ENCODE data around the gene NDUFAF8. TPM values are rescaled to one million over a fixed set of nuclear protein-coding genes. Genes with fewer than 3 reads are reported as not detected.

Gene NDUFAF8
- total RNA-seq, 1 donor from 2014 or later: 38.9 TPM

GRCh38 chr17:81242421-81243332, 3.6 kb downstream of the NDUFAF8 start:
- Mint-ChIP-seq H3K27me3 (ENCODE audit: unreplicated experiment) (no peaks in the 10 kb centered on the region), H3K4me1 (ENCODE audit: unreplicated experiment) (peaks cover 19% of the 10 kb centered on the region), H3K27ac (ENCODE audit: unreplicated experiment) (no peak overlapping the region), H3K36me3 (ENCODE audit: unreplicated experiment) (peaks cover 3% of the 10 kb centered on the region), H3K9me3 (ENCODE audit: unreplicated experiment) (no peaks in the 10 kb centered on the region), H3K4me3 (ENCODE audit: unreplicated experiment) (no peak overlapping the region)
- no peak for DNase-seq (ENCODE audit: extremely low spot score, unreplicated experiment)
- TF ChIP-seq, protein P1, sequence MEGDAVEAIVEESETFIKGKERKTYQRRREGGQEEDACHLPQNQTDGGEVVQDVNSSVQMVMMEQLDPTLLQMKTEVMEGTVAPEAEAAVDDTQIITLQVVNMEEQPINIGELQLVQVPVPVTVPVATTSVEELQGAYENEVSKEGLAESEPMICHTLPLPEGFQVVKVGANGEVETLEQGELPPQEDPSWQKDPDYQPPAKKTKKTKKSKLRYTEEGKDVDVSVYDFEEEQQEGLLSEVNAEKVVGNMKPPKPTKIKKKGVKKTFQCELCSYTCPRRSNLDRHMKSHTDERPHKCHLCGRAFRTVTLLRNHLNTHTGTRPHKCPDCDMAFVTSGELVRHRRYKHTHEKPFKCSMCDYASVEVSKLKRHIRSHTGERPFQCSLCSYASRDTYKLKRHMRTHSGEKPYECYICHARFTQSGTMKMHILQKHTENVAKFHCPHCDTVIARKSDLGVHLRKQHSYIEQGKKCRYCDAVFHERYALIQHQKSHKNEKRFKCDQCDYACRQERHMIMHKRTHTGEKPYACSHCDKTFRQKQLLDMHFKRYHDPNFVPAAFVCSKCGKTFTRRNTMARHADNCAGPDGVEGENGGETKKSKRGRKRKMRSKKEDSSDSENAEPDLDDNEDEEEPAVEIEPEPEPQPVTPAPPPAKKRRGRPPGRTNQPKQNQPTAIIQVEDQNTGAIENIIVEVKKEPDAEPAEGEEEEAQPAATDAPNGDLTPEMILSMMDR (IDR thresholded peaks at IDR 0.05): no peak

- TF ChIP-seq, protein P1 (IDR thresholded peaks at IDR 0.05): no peak
- H3K4me1 Mint-ChIP-seq (ENCODE audit: unreplicated experiment): peaks cover 13% of the 10 kb centered on the region
- no peak for DNase-seq (ENCODE audit: extremely low spot score, unreplicated experiment)
- H3K27ac Mint-ChIP-seq (ENCODE audit: unreplicated experiment): no peak overlapping the region
- no peaks in the 10 kb centered on the region for H3K27me3 Mint-ChIP-seq (ENCODE audit: unreplicated experiment)
- H3K9me3 Mint-ChIP-seq (ENCODE audit: unreplicated experiment): no peaks in the 10 kb centered on the region
- H3K4me3 Mint-ChIP-seq (ENCODE audit: unreplicated experiment): no peak overlapping the region
- peaks cover 3% of the 10 kb centered on the region for H3K36me3 Mint-ChIP-seq (ENCODE audit: unreplicated experiment)
Observed at GRCh38 chr17:81243333-81243664, 4.2 kb downstream of the NDUFAF8 start.

GRCh38 chr17:81244358-81245023, 5.4 kb downstream of the NDUFAF8 start:
- peaks cover 13% of the 10 kb centered on the region for H3K4me1 Mint-ChIP-seq (ENCODE audit: unreplicated experiment)
- no peaks in the 10 kb centered on the region for H3K27me3 Mint-ChIP-seq (ENCODE audit: unreplicated experiment)
- peaks cover 5% of the 10 kb centered on the region for H3K36me3 Mint-ChIP-seq (ENCODE audit: unreplicated experiment)
- TF ChIP-seq, protein P1 (IDR thresholded peaks at IDR 0.05): no peak
- no peaks in the 10 kb centered on the region for H3K9me3 Mint-ChIP-seq (ENCODE audit: unreplicated experiment)
- no peak for DNase-seq (ENCODE audit: extremely low spot score, unreplicated experiment)
- peak overlapping the region; percentile 23 for H3K27ac Mint-ChIP-seq (ENCODE audit: unreplicated experiment)
- H3K4me3 Mint-ChIP-seq (ENCODE audit: unreplicated experiment): no peak overlapping the region

- peaks cover 10% of the 10 kb centered on the region for H3K4me1 Mint-ChIP-seq (ENCODE audit: unreplicated experiment)
- TF ChIP-seq, protein P1 (IDR thresholded peaks at IDR 0.05): no peak
- H3K4me3 Mint-ChIP-seq (ENCODE audit: unreplicated experiment): no peak overlapping the region
- peaks cover 5% of the 10 kb centered on the region for H3K36me3 Mint-ChIP-seq (ENCODE audit: unreplicated experiment)
- peak overlapping the region; percentile 23 for H3K27ac Mint-ChIP-seq (ENCODE audit: unreplicated experiment)
- no peaks in the 10 kb centered on the region for H3K27me3 Mint-ChIP-seq (ENCODE audit: unreplicated experiment)
- no peaks in the 10 kb centered on the region for H3K9me3 Mint-ChIP-seq (ENCODE audit: unreplicated experiment)
- DNase-seq (ENCODE audit: extremely low spot score, unreplicated experiment): no peak
Observed at GRCh38 chr17:81245024-81245664, 6.0 kb downstream of the NDUFAF8 start.
